MG63 (cell line): ENCODE results near the gene FLOT2. TPM values are rescaled to one million over a fixed set of nuclear protein-coding genes. Genes with fewer than 3 reads are reported as not detected.

ENCODE experiments used
- DNase-seq: peaks from one replicate; pipeline ENCODE4 v3.0.0-alpha.2; 2020
- H3K27me3 ChIP-seq: fragments of 250-450 bp; sonication (Bioruptor Pico); 2 replicates; pipeline ENCODE4 v1.5.1; 2020; ENCODE audit warnings: mild to moderate bottlenecking, moderate library complexity
- H3K36me3 ChIP-seq: fragments of 250-450 bp; sonication (Bioruptor Pico); 2 replicates; pipeline ENCODE4 v1.5.1; 2020; ENCODE audit warnings: mild to moderate bottlenecking, moderate library complexity
- H3K4me3 ChIP-seq: fragments of 250-450 bp; sonication (Bioruptor Pico); 2 replicates; pipeline ENCODE4 v1.5.1; 2020; ENCODE audit warnings: mild to moderate bottlenecking, moderate library complexity
- H3K9me3 ChIP-seq: fragments of 250-450 bp; sonication (Bioruptor Pico); 2 replicates; pipeline ENCODE4 v1.5.1; 2020; ENCODE audit warnings: mild to moderate bottlenecking, moderate library complexity
- total RNA-seq: library from RNA; depleted of rRNA; stranded (reverse); fragments of >200 nt; shearing (Covaris generic); gene quantifications from 2 replicates; pipeline ENCODE4 v1.2.3, GENCODE V29; 2014; ENCODE audit warnings: low replicate concordance

The FLOT2 gene
- total RNA-seq, 1 experiment from 2014 or later = 85.2 TPM

GRCh38 chr17:28926366-28926765 is 28.8 kb upstream of the FLOT2 start:
- no peak overlapping the region for H3K4me3 ChIP-seq
- no peak for DNase-seq
- H3K27me3 ChIP-seq = no peaks in the 10 kb centered on the region
- peaks cover 70% of the 10 kb centered on the region for H3K36me3 ChIP-seq
- peaks cover 7% of the 10 kb centered on the region for H3K9me3 ChIP-seq

GRCh38 chr17:28925912-28926365 is 28.4 kb upstream of the FLOT2 start:
- no peaks in the 10 kb centered on the region for H3K27me3 ChIP-seq

GRCh38 chr17:28920201-28920600 is 22.7 kb upstream of the FLOT2 start:
- H3K4me3 ChIP-seq = no peak overlapping the region
- no peak for DNase-seq
- H3K27me3 ChIP-seq = no peaks in the 10 kb centered on the region
- no peaks in the 10 kb centered on the region for H3K9me3 ChIP-seq
- peaks cover 94% of the 10 kb centered on the region for H3K36me3 ChIP-seq

More at GRCh38 chr17:28925912-28926365, 28.4 kb upstream of the FLOT2 start:
- H3K36me3 ChIP-seq = peaks cover 75% of the 10 kb centered on the region
- H3K4me3 ChIP-seq = no peak overlapping the region
- H3K9me3 ChIP-seq = peaks cover 7% of the 10 kb centered on the region
- DNase-seq = no peak

GRCh38 chr17:28918295-28918694 is 20.8 kb upstream of the FLOT2 start:
- DNase-seq = no peak
- H3K27me3 ChIP-seq = no peaks in the 10 kb centered on the region
- no peak overlapping the region for H3K4me3 ChIP-seq
- peaks cover 97% of the 10 kb centered on the region for H3K36me3 ChIP-seq
- H3K9me3 ChIP-seq = no peaks in the 10 kb centered on the region

- DNase-seq = no peak
Measured at GRCh38 chr17:28917465-28917864, 19.9 kb upstream of the FLOT2 start.

GRCh38 chr17:28917029-28917428 is 19.5 kb upstream of the FLOT2 start:
- Histone ChIP-seq H3K36me3 (peaks cover 96% of the 10 kb centered on the region), H3K27me3 (no peaks in the 10 kb centered on the region), H3K9me3 (no peaks in the 10 kb centered on the region), H3K4me3 (no peak overlapping the region)
- DNase-seq = no peak

More at GRCh38 chr17:28917465-28917864, 19.9 kb upstream of the FLOT2 start:
- H3K36me3 ChIP-seq = peaks cover 96% of the 10 kb centered on the region
- no peaks in the 10 kb centered on the region for H3K9me3 ChIP-seq
- no peaks in the 10 kb centered on the region for H3K27me3 ChIP-seq
- no peak overlapping the region for H3K4me3 ChIP-seq

GRCh38 chr17:28916302-28916934 is 18.9 kb upstream of the FLOT2 start:
- Histone ChIP-seq H3K4me3 (no peak overlapping the region), H3K36me3 (peaks cover 95% of the 10 kb centered on the region), H3K27me3 (no peaks in the 10 kb centered on the region), H3K9me3 (no peaks in the 10 kb centered on the region)
- no peak for DNase-seq

GRCh38 chr17:28912938-28913333 is 15.4 kb upstream of the FLOT2 start:
- H3K4me3 ChIP-seq = no peak overlapping the region
- H3K9me3 ChIP-seq = no peaks in the 10 kb centered on the region
- peaks cover 95% of the 10 kb centered on the region for H3K36me3 ChIP-seq
- no peak for DNase-seq
- no peaks in the 10 kb centered on the region for H3K27me3 ChIP-seq

- no peak overlapping the region for H3K4me3 ChIP-seq
- H3K9me3 ChIP-seq = no peaks in the 10 kb centered on the region
- H3K36me3 ChIP-seq = peaks cover 95% of the 10 kb centered on the region
- no peak for DNase-seq
- no peaks in the 10 kb centered on the region for H3K27me3 ChIP-seq
Measured at GRCh38 chr17:28912281-28912937, 14.9 kb upstream of the FLOT2 start.

GRCh38 chr17:28911411-28912045 is 14.0 kb upstream of the FLOT2 start:
- Histone ChIP-seq H3K4me3 (no peak overlapping the region), H3K9me3 (no peaks in the 10 kb centered on the region), H3K36me3 (peaks cover 95% of the 10 kb centered on the region), H3K27me3 (no peaks in the 10 kb centered on the region)
- no peak for DNase-seq

GRCh38 chr17:28910534-28910933 is 13.0 kb upstream of the FLOT2 start:
- no peaks in the 10 kb centered on the region for H3K9me3 ChIP-seq
- H3K4me3 ChIP-seq = no peak overlapping the region
- peaks cover 95% of the 10 kb centered on the region for H3K36me3 ChIP-seq
- H3K27me3 ChIP-seq = no peaks in the 10 kb centered on the region
- DNase-seq = no peak

- H3K27me3 ChIP-seq = no peaks in the 10 kb centered on the region
- DNase-seq = peak; percentile 69
- H3K9me3 ChIP-seq = no peaks in the 10 kb centered on the region
- peaks cover 83% of the 10 kb centered on the region for H3K36me3 ChIP-seq
- no peak overlapping the region for H3K4me3 ChIP-seq
Measured at GRCh38 chr17:28908640-28909167, 11.2 kb upstream of the FLOT2 start.

- no peaks in the 10 kb centered on the region for H3K9me3 ChIP-seq
- peaks cover 75% of the 10 kb centered on the region for H3K36me3 ChIP-seq
- DNase-seq = no peak
- no peak overlapping the region for H3K4me3 ChIP-seq
- no peaks in the 10 kb centered on the region for H3K27me3 ChIP-seq
Measured at GRCh38 chr17:28907709-28908475, 10.4 kb upstream of the FLOT2 start.

GRCh38 chr17:28906706-28907438 is 9.3 kb upstream of the FLOT2 start:
- no peak for DNase-seq
- no peaks in the 10 kb centered on the region for H3K9me3 ChIP-seq
- H3K36me3 ChIP-seq = peaks cover 66% of the 10 kb centered on the region
- peaks cover 2% of the 10 kb centered on the region; the same call in 1 of the 2 replicates for H3K27me3 ChIP-seq
- H3K4me3 ChIP-seq = no peak overlapping the region

GRCh38 chr17:28906276-28906675 is 8.7 kb upstream of the FLOT2 start:
- DNase-seq = no peak
- Histone ChIP-seq H3K36me3 (peaks cover 62% of the 10 kb centered on the region), H3K4me3 (no peak overlapping the region), H3K27me3 (peaks cover 2% of the 10 kb centered on the region; the same call in 1 of the 2 replicates), H3K9me3 (no peaks in the 10 kb centered on the region)

- Histone ChIP-seq H3K4me3 (no peak overlapping the region), H3K9me3 (no peaks in the 10 kb centered on the region), H3K36me3 (peaks cover 48% of the 10 kb centered on the region), H3K27me3 (peaks cover 2% of the 10 kb centered on the region; the same call in 1 of the 2 replicates)
- no peak for DNase-seq
Measured at GRCh38 chr17:28904800-28905199, 7.3 kb upstream of the FLOT2 start.
